GM12873 (cell line): ENCODE data around the gene LGI4.

ENCODE experiments used
- TF ChIP-seq, protein P1 (sequence below): IDR thresholded peaks from 2 replicates; pipeline ENCODE4 v1.5.1; 2012; ENCODE audit warnings: low read depth, mild to moderate bottlenecking, moderate library complexity, low read length, control low read depth; ENCODE audit not compliant: insufficient read depth; ENCODE audit errors: missing control alignments

The LGI4 gene

DNA sequence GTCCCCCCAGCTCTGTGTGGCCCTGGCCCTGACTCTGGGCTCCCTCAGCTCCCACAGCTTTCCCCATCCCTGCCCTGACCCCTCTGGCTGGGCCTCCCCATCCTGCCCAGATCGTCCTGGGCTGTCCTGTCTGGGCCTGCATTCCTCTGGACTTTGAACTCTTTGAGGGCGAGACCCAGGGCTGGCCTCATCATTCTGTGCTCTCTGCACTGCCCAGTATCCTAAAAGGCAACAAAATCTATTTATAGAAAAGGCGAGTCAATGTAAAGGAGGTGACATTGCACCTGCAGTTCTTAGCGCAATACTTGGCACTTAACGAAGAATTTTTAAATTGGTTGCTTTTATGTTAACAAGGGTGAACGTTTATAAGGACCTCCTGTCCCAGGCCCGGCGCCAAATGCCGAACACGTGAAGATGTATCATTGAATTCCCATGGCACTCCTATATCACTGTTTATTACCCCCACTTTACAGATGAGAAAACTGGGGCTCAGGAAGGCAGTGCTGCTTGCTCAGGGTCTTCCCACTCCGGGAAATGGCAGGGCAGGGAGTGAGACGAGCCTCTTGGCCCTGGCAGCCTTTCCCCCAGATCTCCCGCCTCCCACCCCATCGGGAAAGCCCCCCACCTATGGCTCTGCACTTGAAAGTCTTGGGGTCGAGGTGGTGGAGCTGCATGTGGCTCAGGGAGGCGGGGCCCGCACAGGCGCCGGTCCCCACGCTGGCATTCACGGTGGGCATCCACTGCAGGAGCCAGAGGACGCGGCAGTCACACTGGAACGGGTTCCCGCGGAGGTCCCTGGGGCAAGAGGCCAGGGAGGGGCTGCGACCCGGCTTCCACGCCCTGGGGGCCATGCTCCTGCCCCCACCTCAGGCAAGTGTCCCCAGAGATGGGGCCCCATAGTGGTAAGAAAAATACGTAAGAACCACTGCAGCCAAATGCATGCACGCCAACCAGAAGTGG lies 3.8 kb downstream of the LGI4 start:
- TF ChIP-seq, protein P1, sequence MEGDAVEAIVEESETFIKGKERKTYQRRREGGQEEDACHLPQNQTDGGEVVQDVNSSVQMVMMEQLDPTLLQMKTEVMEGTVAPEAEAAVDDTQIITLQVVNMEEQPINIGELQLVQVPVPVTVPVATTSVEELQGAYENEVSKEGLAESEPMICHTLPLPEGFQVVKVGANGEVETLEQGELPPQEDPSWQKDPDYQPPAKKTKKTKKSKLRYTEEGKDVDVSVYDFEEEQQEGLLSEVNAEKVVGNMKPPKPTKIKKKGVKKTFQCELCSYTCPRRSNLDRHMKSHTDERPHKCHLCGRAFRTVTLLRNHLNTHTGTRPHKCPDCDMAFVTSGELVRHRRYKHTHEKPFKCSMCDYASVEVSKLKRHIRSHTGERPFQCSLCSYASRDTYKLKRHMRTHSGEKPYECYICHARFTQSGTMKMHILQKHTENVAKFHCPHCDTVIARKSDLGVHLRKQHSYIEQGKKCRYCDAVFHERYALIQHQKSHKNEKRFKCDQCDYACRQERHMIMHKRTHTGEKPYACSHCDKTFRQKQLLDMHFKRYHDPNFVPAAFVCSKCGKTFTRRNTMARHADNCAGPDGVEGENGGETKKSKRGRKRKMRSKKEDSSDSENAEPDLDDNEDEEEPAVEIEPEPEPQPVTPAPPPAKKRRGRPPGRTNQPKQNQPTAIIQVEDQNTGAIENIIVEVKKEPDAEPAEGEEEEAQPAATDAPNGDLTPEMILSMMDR = no peak

DNA sequence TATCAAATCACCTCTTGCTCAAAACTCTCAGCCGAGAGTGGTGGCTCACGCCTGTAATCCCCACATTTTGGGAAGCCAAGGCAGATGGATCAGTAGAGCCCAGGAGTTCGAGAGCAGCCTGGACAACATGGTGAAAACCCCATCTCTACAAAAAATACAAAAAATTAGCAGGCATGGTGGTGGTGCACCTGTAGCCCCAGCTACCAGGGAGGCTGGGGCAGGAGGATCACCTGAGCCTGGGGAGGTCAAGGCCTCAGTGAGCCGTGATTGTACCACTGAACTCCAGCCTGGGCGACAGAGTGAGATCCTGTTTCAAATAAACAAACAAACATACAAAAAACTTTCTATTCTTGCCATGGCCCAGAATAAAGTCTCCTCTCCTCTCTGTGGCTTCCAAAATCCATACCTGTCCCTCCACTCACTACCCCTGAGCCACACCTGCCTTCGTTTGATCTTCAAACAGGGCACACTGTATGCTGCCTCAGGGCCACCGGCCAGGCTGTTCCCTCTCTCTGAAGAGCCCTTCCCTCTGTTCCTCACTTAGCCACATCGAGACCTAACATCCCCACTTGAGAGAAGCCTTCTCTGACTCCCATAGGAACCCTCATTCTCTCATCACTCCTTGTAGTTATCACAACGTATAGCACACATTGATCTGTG lies 6.3 kb downstream of the LGI4 start:
- TF ChIP-seq, protein P1 = no peak

DNA sequence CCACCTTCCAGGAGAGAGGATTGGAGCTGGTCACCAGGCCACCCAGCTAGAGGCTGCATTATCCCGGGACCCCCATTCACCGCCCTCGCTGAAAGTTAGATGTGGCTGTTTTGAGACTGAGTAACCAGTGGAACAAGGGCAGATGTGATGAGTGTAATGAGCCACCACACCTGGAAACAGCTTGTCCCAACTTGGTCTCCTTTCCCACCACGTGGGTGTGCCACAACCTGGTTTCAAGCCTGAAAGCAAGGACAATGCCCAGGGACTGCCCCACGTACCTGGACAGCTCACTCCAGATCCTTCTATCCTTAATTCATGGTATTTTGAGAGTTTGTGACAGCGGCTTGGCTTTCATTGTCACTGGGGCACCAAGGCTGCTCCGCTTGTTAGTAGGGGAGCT lies 7.0 kb downstream of the LGI4 start:
- TF ChIP-seq, protein P1 = no peak

DNA sequence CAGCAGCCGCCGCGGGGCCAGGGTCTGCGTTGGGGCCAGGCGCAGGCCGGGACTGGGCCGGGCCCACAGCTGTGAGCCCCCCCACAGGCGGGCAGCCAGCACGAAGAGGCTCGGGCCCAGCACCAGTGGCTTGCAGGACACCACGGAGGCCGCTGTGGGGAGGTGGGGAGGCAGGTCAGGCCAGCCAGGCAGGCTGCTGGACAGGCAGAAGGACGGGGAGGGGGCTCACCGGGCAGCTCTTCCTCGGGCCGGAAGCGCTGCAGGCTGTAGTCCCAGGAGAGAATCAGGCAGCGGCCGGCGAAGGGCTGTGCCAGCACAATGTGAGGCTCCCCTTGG lies 8.3 kb downstream of the LGI4 start:
- TF ChIP-seq, protein P1 = no peak

DNA sequence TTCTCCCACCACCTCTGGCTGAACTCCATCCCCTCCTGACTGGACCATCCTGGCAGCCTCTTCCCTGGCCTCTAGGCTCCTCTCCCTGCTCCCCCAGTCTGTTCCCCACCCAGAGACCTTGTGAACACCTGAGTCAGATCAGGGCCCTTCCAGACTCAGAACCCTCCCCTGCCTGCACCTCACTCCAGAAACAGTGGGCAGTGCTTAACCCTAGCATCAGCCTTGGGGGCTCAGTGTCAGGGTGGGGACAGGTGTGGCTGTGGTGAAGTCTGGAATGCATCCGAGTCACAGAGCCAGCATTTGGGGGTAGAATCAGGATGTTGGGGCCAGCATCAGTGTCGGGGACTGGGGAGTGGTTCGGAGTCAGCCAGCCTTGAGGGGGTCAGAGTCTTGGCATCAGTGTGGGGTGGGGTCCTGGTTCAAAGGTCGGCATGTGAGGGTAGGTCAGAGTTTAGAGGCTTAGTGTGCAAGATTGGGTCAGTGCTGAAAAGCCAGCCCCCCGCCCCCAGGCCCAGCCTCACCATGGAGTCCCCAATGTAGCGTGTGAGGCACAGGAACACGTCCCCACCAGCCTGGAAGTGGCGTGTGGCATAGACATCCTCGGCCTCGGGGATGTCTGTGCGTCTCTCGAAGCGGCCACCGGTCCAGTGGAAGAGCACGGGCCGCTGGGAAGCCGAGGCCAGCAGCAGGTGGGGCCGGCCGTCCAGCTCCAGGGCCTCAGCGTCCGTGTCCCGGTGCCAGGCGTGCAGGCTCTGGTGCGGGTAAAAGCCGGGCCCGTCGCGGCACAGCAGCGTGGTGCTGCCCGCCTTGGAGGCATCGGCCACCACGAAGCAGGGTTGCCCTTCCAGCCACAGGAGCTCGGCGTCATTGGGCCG lies 8.9 kb downstream of the LGI4 start:
- TF ChIP-seq, protein P1 = no peak

DNA sequence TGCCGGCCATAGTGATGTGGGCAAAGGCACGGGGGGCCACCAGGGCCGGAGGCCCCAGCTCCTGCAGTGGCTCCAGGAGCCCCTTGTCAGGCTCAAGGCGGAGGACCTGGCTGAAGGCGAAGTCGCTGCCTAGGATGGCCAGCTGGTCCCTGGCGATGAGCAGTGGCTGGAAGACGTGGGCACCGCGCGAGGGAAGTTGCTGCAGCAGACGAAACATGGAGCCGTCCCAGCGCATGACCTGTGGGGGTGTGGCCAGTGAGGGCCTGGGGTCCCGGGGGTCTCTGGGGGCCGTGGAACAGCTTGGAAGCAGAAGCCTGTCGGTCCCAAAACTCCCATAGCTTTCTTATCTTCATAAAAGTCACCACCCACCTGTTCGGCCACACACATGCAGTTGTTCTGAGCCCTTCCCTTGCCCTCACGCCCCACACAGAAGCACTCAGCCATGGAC lies 9.6 kb downstream of the LGI4 start:
- TF ChIP-seq, protein P1 = no peak
